GM18505 (cell line): ENCODE results near the gene ANAPC1.
"Not testable (repeated sequence)": the region's sequence is repeated elsewhere in the genome, so short reads cannot be mapped to it uniquely, and the experiment has no call there.

Experiments used
- ATAC-seq: cut with Tn5 transposase; IDR thresholded peaks from one replicate; pipeline ENCODE4 v1.9.1; 2021; ENCODE audit not compliant: unreplicated experiment
- POLR2A ChIP-seq: IDR thresholded peaks from 4 replicates; pipeline ENCODE4 v1.6.1; 2011; ENCODE audit warnings: borderline replicate concordance; ENCODE audit not compliant: insufficient read depth, insufficient read length; ENCODE audit errors: extremely low read depth

ANAPC1 gene

GRCh38 chr2:111883661-111884591 is at the start of gene ANAPC1:
TSS of gene ANAPC1 (minus strand) at chr2:111884193. CDS start at chr2:111880825, 3,368 bp downstream.
- peak; percentile 85 for TF ChIP-seq POLR2A
- ATAC-seq = peak; percentile 78

- no peak for TF ChIP-seq POLR2A
- ATAC-seq = no peak
These were observed 48.9 kb upstream of the ANAPC1 start for GRCh38 chr2:111932841-111933291.

GRCh38 chr2:111930875-111931274 is 46.9 kb upstream of the ANAPC1 start:
- no peak for ATAC-seq
- no peak for TF ChIP-seq POLR2A

- ATAC-seq = no peak
- no peak for TF ChIP-seq POLR2A
These were observed 46.4 kb upstream of the ANAPC1 start for GRCh38 chr2:111930409-111930808.

DNA sequence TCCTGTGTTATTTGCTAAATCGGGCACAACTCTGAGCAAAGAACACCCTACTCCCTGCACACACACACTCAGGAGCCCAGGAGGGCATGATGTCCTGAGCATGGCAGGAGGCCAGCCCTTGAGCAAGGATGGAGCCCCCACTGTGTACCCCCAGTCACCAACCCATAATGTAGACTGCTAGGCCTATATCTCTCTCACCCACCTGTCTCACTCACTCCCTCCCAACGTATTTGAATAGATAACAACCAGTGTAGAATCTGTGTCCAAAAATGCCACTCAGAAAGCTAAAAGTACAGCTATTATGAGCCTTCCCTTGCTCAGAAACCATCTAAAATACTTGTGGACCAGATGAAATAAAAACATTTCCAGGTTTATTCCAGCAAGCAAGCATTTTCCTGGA is 43.7 kb upstream of the ANAPC1 start:
- no peak for ATAC-seq
- TF ChIP-seq POLR2A = no peak

GRCh38 chr2:111924617-111925107 is 40.7 kb upstream of the ANAPC1 start:
- no peak for ATAC-seq
- no peak for TF ChIP-seq POLR2A

DNA sequence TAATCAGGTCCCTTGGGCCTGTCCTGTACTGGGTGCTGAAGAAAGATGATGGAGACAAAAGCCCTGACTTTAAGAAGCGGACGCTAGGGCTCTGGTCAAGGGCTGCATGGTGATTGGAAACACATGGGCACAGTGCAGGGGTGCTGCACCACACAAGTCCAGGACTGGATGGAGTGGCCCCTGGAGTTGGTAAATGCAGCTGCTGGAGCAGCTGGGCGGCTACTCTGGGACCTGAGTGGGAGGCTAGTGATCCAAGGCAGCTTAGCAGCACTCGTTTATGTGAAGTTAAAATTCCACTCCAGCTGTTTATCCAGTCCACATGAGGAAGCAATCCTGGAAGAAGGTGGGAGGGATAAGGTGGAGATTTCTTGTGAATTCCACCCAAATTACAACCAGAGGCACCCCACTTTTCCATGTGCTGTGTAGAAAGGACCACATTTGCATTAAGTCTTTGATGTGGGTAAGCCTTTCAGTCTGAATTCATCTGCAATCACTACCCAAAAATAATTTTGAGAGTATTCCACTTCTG is 39.3 kb upstream of the ANAPC1 start:
- TF ChIP-seq POLR2A = no peak
- ATAC-seq = no peak

GRCh38 chr2:111919794-111920608 is 36.0 kb upstream of the ANAPC1 start:
- ATAC-seq = no peak
- TF ChIP-seq POLR2A = no peak

DNA sequence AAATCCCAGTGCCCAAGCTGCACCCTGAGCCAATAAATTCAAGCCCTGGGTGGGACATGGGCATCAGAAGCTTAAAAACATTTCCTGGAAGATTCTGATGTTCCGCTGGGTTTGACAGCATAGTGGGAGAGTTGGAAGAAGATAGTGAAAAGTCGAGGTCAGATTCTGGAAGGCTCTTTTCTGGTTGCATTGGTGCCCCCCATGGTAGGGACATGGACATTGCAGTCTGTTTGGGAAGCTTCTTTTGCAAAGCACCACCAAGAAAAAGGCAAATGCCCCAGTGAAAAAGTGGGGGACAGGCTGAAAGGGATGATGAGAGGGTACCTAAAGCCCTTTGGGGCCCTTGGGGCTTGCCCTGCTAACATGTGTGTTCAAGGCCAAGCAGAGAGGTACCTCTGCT is 35.4 kb upstream of the ANAPC1 start:
- no peak for ATAC-seq
- TF ChIP-seq POLR2A = no peak

DNA sequence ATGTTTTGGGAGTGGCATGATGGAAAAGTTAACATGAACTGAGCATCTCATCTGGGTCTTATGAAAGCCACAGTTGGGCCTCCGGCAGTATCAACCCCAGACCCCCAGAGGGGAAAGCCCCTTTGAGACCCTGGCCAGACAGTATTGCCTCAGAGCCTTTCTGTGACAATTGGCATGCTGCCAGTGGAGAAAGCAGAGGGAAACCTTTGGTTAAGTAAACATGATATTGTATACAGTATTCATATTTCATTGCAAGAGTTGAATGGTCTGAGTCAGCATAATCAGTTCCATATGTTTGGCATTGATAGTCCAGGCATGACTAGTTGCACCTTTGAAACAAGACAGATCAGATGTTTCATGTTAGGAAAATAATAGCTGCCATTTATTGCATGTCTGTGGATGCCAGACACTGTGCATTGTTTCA is 34.4 kb upstream of the ANAPC1 start:
- TF ChIP-seq POLR2A = no peak
- no peak for ATAC-seq

GRCh38 chr2:111917106-111917505 is 33.1 kb upstream of the ANAPC1 start:
- ATAC-seq = no peak

DNA sequence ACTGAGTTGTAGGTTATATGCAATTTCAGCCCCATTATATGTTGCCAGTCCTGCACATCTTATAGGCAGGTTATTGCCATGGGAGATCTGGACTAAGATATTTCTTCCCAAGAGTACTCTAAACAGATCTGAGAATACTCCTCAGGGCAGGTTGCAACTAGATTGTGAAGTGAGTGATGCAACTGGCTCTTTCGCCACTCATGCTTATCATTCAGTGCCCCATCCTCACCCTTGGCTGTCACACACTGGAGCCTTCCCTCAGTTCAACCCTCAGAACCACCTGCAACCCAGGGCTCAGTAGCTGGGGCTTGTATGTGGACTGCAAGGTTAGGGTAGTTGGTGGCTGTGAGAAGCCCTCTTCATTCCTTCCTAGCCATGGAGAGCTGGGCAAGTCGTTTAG is 28.6 kb upstream of the ANAPC1 start:
- TF ChIP-seq POLR2A = no peak
- ATAC-seq = no peak

More at GRCh38 chr2:111917106-111917505, 33.1 kb upstream of the ANAPC1 start:
- no peak for TF ChIP-seq POLR2A

- ATAC-seq = not testable (repeated sequence)
These were observed 27.4 kb upstream of the ANAPC1 start for GRCh38 chr2:111911295-111911977.

- TF ChIP-seq POLR2A = no peak
- no peak for ATAC-seq
These were observed 26.8 kb upstream of the ANAPC1 start for GRCh38 chr2:111910609-111911277.

DNA sequence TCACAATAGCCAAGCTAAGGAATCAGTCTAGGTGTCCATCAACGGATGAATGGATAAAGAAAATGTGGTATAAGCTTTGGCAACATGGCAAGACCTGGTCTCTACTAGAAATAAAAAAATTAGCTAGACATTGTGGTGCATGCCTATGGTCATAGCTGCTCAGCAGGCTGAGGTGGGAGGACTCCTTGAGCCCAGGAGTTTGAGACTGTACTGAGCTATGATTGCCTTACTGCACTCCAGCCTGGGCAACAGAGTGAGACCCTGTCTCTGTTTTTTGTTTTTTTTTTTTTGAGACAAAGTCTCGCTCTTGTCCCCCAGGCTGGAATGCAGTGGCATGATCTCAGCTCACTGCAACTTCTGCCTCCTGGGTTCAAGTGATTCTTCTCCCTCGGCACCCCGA is 26.0 kb upstream of the ANAPC1 start:
- not testable (repeated sequence) for ATAC-seq
